Spleen (tissue), 11 donors: ENCODE results near the gene SLC16A13. TPM values are rescaled to one million over a fixed set of nuclear protein-coding genes. Genes with fewer than 3 reads are reported as not detected.

Experiments
- DNase-seq: peaks from one replicate; pipeline ENCODE4 v3.0.0-alpha.2; 2020
- H3K27ac ChIP-seq, 8 donors: fragments of 200-600 bp; sonication (generic) in 7 of 8; 1 replicate in 4 of 8; 2 replicates in 4 of 8; pipeline versions ENCODE4 v1.5.0 to v1.8.0; 2016 to 2021; ENCODE audit warnings: inconsistent platforms in 4 of 8, mild to moderate bottlenecking in 4 of 8, moderate library complexity in 1 of 8
- H3K27me3 ChIP-seq, 7 donors: fragments of 200-600 bp; sonication (generic) in 6 of 7; replicated peaks in 1 of 7; 1 replicate in 4 of 7; 2 replicates in 3 of 7; pipeline versions ENCODE4 v1.5.0 to v1.8.0; 2016 to 2021; ENCODE audit warnings: inconsistent platforms in 3 of 7, mild to moderate bottlenecking in 1 of 7
- H3K36me3 ChIP-seq, 6 donors: fragments of 200-600 bp; sonication (generic) in 5 of 6; 1 replicate in 4 of 6; 2 replicates in 2 of 6; pipeline versions ENCODE4 v1.5.0 to v1.8.0; 2016 to 2021; ENCODE audit warnings: inconsistent platforms in 2 of 6
- H3K4me1 ChIP-seq, 6 donors: fragments of 200-600 bp; sonication (generic) in 5 of 6; 1 replicate in 3 of 6; 2 replicates in 3 of 6; pipeline versions ENCODE4 v1.5.0 to v1.8.0; 2016 to 2021; ENCODE audit warnings: inconsistent platforms in 3 of 6
- H3K4me3 ChIP-seq, 8 donors: fragments of 200-600 bp; sonication (generic) in 7 of 8; 1 replicate in 4 of 8; 2 replicates in 4 of 8; pipeline versions ENCODE4 v1.5.0 to v1.8.0; 2016 to 2021; ENCODE audit warnings: inconsistent platforms in 4 of 8, mild to moderate bottlenecking in 4 of 8, moderate library complexity in 2 of 8
- H3K9me3 ChIP-seq, 8 donors: fragments of 200-600 bp; sonication (generic) in 7 of 8; 1 replicate in 4 of 8; 2 replicates in 4 of 8; pipeline versions ENCODE4 v1.5.0 to v1.8.0; 2016 to 2021; ENCODE audit warnings: inconsistent platforms in 4 of 8
- POLR2A ChIP-seq, 3 donors: fragments of 450-650 bp; IDR thresholded peaks; one replicate each; pipeline ENCODE4 v1.5.1; 2017; ENCODE audit warnings: antibody characterized with exemption in 3 of 3, mild to moderate bottlenecking in 1 of 3
- POLR2AphosphoS5 ChIP-seq, 3 donors: sonication (generic); formaldehyde crosslinking; IDR thresholded peaks; one replicate each; pipeline ENCODE4 v1.5.1; 2017; ENCODE audit warnings: antibody characterized with exemption in 3 of 3
- WGBS, 5 donors: extraction: QIAGEN DNeasy Blood & Tissue Kit in 3 of 5; methylation state at CpG; one replicate each; pipeline versions ENCODE4 v1.1.5 to v1.1.7; 2013 to 2018; 5-methylcytosine and 5-hydroxymethylcytosine counted together
- intact Hi-C: fragments of 100-400 bp; cut with DNase I; formaldehyde crosslinking; loops from one replicate; pipeline ENCODE4 v1.15.0; 2023; ENCODE audit warnings: low total_unique reads
- polyA plus RNA-seq, 3 donors: library from polyadenylated mRNA; stranded (reverse); fragments of 200-250 nt; gene quantifications; one replicate each; pipeline ENCODE4 v1.2.1, GENCODE V29; 2013
- total RNA-seq, 7 donors: library from RNA; depleted of rRNA in 3 of 7; stranded (reverse); fragments of >200 nt in 3 of 7; fragmentation: NEBNext Ultra II Directional in 4 of 7; extraction: Animal tissue kit (Norgen Biotek cat#: 25700) in 4 of 7; gene quantifications; one replicate each; pipeline versions ENCODE4 v1.1.0 to v1.2.1, GENCODE V29; 2016 to 2021
- TF ChIP-seq, protein P1 (sequence below), 11 experiments: fragments of 200-600 bp in 7 of 11; fragments of 450-650 bp in 4 of 11; sonication (generic) in 4 of 11; IDR thresholded peaks in 8 of 11; conservative IDR thresholded peaks in 3 of 11; 1 replicate in 7 of 11; 2 replicates in 4 of 11; pipeline versions ENCODE4 v1.4.0 to v1.8.0; 2016 to 2021; ENCODE audit warnings: antibody characterized with exemption in 11 of 11, inconsistent platforms in 4 of 11, mild to moderate bottlenecking in 1 of 11
- donor health status: healthy with polysubstance abuse.
- donor health status: DM: no; HTN: no; CAD: no; lungs with moderate emphysema.
- donor health status: DM: no; HTN: no; CAD: no.
- donor health status: Bipolar disorder and iron deficiency.
- donor health status: healthy.
- donor health status: DM: no; HTN: no; CAD: no.
- donor health status: DM: yes; HTN: yes; CAD: no.

SLC16A13 gene
- total and polyA plus RNA-seq, 10 donors = 1.7 to 15.3 (median 6.1) TPM

DNA sequence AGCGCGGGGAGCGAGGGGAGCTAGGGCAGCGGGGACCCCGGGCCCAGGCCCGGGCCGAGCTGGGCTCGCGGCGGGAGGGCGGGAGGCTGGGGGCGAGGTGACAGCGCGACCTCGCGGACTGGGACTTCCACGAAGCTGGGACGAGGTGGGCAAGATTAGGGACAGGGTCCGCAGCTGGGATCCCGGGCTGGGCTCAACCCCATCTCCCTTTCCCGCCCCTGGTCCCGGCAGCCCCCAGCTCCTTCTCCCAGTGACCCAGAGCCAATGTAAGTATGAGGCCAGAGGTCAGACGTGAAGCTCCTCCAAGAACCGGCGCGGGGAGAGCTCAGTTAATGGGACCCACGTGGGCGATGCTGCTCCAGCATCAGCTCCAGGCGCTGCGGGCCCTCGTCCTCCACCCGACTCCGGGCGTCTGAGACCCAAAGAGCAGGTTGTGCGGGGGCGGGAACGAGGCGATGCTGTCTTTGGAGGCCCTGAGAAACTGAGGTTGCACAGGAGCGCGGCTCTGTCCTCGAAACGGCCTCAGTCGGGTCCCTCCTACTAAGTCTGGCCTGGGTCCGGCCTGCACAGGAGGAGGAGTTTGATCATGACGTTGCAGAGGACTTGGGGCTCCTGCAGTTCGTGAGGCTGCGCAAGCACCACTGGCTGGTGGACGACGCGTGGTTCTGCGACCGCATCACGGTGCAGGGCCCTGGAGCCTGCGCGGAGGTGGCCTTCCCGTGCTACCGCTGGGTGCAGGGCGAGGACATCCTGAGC, 39.4 kb upstream of the SLC16A13 start:
- DNase-seq = no peak
- 73 to 79% (median 75%) methylated on average over 51 to 58 of the region's 58 CpGs for WGBS, 5 donors
- intact Hi-C loops = loop anchor here (10.0 kb wide), 1 partner anchor 152 kb away; no protein-coding TSS in a partner anchor

DNA sequence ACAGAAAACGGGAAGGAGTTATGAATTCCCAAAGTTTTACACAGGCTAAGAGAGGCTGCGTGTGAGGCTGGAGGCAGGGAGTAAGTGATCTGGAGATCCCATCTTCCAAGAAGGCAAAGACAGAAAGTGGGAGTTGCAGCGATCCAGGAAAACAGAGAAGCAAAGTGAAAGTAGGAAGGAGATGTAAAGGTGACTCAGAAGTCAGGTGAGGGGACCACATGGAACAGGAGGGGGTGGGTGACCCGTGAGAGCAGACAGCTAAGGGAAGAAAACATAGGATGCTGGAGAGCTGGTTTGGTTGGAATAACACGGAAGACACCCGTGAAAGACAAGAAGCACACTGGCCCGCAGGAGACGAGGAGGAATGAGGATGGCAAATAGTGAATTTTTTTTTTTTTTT, 38.6 kb upstream of the SLC16A13 start:
- 81 to 90% (median 88%) methylated on average over 8 of the region's 8 CpGs for WGBS, 5 donors
- Histone ChIP-seq H3K27me3 (no peaks in the 10 kb centered on the region), H3K27ac (no peak overlapping the region), H3K4me3 (no peak overlapping the region), H3K36me3 (peaks cover 2 to 66% (median 47%) of the 10 kb centered on the region in 6 donors), H3K4me1 (peaks cover 0 to 20% (median 12%) of the 10 kb centered on the region in 6 donors), H3K9me3 (no peaks in the 10 kb centered on the region)
- DNase-seq = no peak
- intact Hi-C loops = loop anchor here (10.0 kb wide), 1 partner anchor 152 kb away; no protein-coding TSS in a partner anchor
- TF ChIP-seq POLR2AphosphoS5 (IDR thresholded peaks at IDR 0.05) (no peak), POLR2A (IDR thresholded peaks at IDR 0.05) (no peak)
- TF ChIP-seq, protein P1, sequence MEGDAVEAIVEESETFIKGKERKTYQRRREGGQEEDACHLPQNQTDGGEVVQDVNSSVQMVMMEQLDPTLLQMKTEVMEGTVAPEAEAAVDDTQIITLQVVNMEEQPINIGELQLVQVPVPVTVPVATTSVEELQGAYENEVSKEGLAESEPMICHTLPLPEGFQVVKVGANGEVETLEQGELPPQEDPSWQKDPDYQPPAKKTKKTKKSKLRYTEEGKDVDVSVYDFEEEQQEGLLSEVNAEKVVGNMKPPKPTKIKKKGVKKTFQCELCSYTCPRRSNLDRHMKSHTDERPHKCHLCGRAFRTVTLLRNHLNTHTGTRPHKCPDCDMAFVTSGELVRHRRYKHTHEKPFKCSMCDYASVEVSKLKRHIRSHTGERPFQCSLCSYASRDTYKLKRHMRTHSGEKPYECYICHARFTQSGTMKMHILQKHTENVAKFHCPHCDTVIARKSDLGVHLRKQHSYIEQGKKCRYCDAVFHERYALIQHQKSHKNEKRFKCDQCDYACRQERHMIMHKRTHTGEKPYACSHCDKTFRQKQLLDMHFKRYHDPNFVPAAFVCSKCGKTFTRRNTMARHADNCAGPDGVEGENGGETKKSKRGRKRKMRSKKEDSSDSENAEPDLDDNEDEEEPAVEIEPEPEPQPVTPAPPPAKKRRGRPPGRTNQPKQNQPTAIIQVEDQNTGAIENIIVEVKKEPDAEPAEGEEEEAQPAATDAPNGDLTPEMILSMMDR (IDR thresholded peaks at IDR 0.05 in 8 of 11, conservative IDR thresholded peaks at IDR 0.05 in 3 of 11) = no peak

More for the DNA sequence above, 39.4 kb upstream of the SLC16A13 start:
- TF ChIP-seq, protein P1 (IDR thresholded peaks at IDR 0.05 in 8 of 11, conservative IDR thresholded peaks at IDR 0.05 in 3 of 11) = no peak
- peak in 1 of 3 donors; percentile 27 for TF ChIP-seq POLR2AphosphoS5 (IDR thresholded peaks at IDR 0.05)
- H3K4me3 ChIP-seq = peak overlapping the region in 4 of 8 donors; percentile 4 to 42 (median 22)
- no peaks in the 10 kb centered on the region for H3K9me3 ChIP-seq
- H3K27ac ChIP-seq = no peak overlapping the region
- H3K36me3 ChIP-seq = peaks cover 2 to 59% (median 41%) of the 10 kb centered on the region in 6 donors
- peaks cover 0 to 20% (median 12%) of the 10 kb centered on the region in 6 donors for H3K4me1 ChIP-seq
- H3K27me3 ChIP-seq = no peaks in the 10 kb centered on the region

DNA sequence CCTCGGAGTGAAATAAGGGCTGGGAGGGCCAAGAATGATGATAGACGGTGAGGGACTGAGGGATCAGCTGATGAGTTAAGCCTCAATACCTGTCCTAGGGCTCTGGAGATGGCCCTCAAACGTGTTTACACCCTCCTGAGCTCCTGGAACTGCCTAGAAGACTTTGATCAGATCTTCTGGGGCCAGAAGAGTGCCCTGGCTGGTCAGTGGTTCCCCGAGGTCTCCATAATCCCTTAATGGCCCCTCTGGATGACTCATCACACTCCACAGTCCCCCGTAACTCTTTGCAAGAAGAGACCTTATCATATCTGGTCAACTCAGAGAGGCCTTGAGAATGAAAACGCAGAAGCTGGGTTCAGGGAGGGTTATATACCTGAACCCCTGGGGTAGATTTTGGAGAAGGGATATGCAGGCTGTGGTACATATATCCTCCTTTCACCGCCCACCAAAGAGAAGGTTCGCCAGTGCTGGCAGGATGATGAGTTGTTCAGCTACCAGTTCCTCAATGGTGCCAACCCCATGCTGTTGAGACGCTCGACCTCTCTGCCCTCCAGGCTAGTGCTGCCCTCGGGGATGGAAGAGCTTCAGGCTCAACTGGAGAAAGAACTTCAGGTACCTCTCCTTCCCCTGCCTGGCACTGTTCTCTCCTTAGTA, 36.8 kb upstream of the SLC16A13 start:
- Histone ChIP-seq H3K27ac (no peak overlapping the region), H3K9me3 (no peaks in the 10 kb centered on the region), H3K4me3 (no peak overlapping the region), H3K27me3 (no peaks in the 10 kb centered on the region), H3K36me3 (peaks cover 2 to 82% (median 57%) of the 10 kb centered on the region in 6 donors), H3K4me1 (peaks cover 0 to 20% (median 12%) of the 10 kb centered on the region in 6 donors)
- intact Hi-C loops = loop anchor here (10.0 kb wide), 1 partner anchor 154 kb away; no protein-coding TSS in a partner anchor
- no peak for DNase-seq
- TF ChIP-seq, protein P1 (IDR thresholded peaks at IDR 0.05 in 8 of 11, conservative IDR thresholded peaks at IDR 0.05 in 3 of 11) = no peak
- TF ChIP-seq POLR2AphosphoS5 (IDR thresholded peaks at IDR 0.05) (no peak), POLR2A (IDR thresholded peaks at IDR 0.05) (no peak)
- 84 to 91% (median 85%) methylated on average over 11 of the region's 11 CpGs for WGBS, 5 donors
